SKM-1 (cell line): ENCODE results near the gene PLPP3.

Experiments used
- DNase-seq: peaks from one replicate; lab custom pipeline; 2025; ENCODE audit not compliant: unreplicated experiment; lab: John Stamatoyannopoulos, UW

PLPP3 gene

GRCh38 chr1:56576880-56577405, 2.4 kb downstream of the PLPP3 start:
- DNase-seq = no peak

GRCh38 chr1:56575865-56576264, 3.5 kb downstream of the PLPP3 start:
- DNase-seq = no peak

- no peak for DNase-seq
Measured at GRCh38 chr1:56574794-56575193, 4.6 kb downstream of the PLPP3 start.

- no peak for DNase-seq
Measured at GRCh38 chr1:56573311-56573710, 6.1 kb downstream of the PLPP3 start.

- no peak for DNase-seq
Measured at GRCh38 chr1:56572334-56573050, 6.9 kb downstream of the PLPP3 start.

GRCh38 chr1:56571448-56571847, 7.9 kb downstream of the PLPP3 start:
- DNase-seq = no peak

GRCh38 chr1:56570924-56571372, 8.4 kb downstream of the PLPP3 start:
- no peak for DNase-seq

- no peak for DNase-seq
Measured at GRCh38 chr1:56569661-56570060, 9.7 kb downstream of the PLPP3 start.

GRCh38 chr1:56566994-56567393, 12.4 kb downstream of the PLPP3 start:
- no peak for DNase-seq

- DNase-seq = no peak
Measured at GRCh38 chr1:56566061-56566744, 13.2 kb downstream of the PLPP3 start.

- DNase-seq = no peak
Measured at GRCh38 chr1:56564615-56565014, 14.7 kb downstream of the PLPP3 start.

- no peak for DNase-seq
Measured at GRCh38 chr1:56563568-56563967, 15.8 kb downstream of the PLPP3 start.

GRCh38 chr1:56562891-56563452, 16.4 kb downstream of the PLPP3 start:
- no peak for DNase-seq

GRCh38 chr1:56561227-56562019, 17.9 kb downstream of the PLPP3 start:
- DNase-seq = no peak

GRCh38 chr1:56557746-56558145, 21.6 kb downstream of the PLPP3 start:
- DNase-seq = no peak

GRCh38 chr1:56555448-56555847, 23.9 kb downstream of the PLPP3 start:
- no peak for DNase-seq

- DNase-seq = no peak
Measured at GRCh38 chr1:56553046-56553445, 26.3 kb downstream of the PLPP3 start.

- DNase-seq = no peak
Measured at GRCh38 chr1:56552349-56552748, 27.0 kb downstream of the PLPP3 start.

GRCh38 chr1:56551691-56552090, 27.7 kb downstream of the PLPP3 start:
- no peak for DNase-seq

GRCh38 chr1:56550859-56551188, 28.5 kb downstream of the PLPP3 start:
- DNase-seq = no peak

- no peak for DNase-seq
Measured at GRCh38 chr1:56550138-56550858, 29.1 kb downstream of the PLPP3 start.
